Skeletal muscle cell (primary cell): ENCODE results near the gene CEP19.

Experiments used
- DNase-seq: peaks from one replicate; pipeline ENCODE4 v3.0.0-alpha.2; 2010; ENCODE audit warnings: low read depth
- H3K4me3 ChIP-seq: 2 replicates; pipeline ENCODE4 v1.5.1; 2011; ENCODE audit warnings: low read depth, mild to moderate bottlenecking, control low read depth, low read length, moderate library complexity

The CEP19 gene

GRCh38 chr3:196712514-196713413 is 714 bp upstream of the CEP19 start:
- peak overlapping the region; percentile 92 for H3K4me3 ChIP-seq
- no peak for DNase-seq

- DNase-seq = no peak
Observed at GRCh38 chr3:196708467-196708866, 3.6 kb downstream of the CEP19 start.

GRCh38 chr3:196707566-196707965 is 4.5 kb downstream of the CEP19 start:
- no peak for DNase-seq
- H3K4me3 ChIP-seq = no peak overlapping the region

More at GRCh38 chr3:196708467-196708866, 3.6 kb downstream of the CEP19 start:
- no peak overlapping the region for H3K4me3 ChIP-seq

GRCh38 chr3:196706731-196707130 is 5.3 kb downstream of the CEP19 start:
- H3K4me3 ChIP-seq = no peak overlapping the region
- DNase-seq = no peak

GRCh38 chr3:196706327-196706726 is 5.7 kb downstream of the CEP19 start:
- DNase-seq = no peak
- no peak overlapping the region for H3K4me3 ChIP-seq

GRCh38 chr3:196700801-196701200 is 11.2 kb downstream of the CEP19 start:
- DNase-seq = no peak
- H3K4me3 ChIP-seq = no peak overlapping the region

GRCh38 chr3:196699749-196700148 is 12.3 kb downstream of the CEP19 start:
- no peak for DNase-seq
- no peak overlapping the region for H3K4me3 ChIP-seq

GRCh38 chr3:196697270-196697669 is 14.8 kb downstream of the CEP19 start:
- no peak overlapping the region for H3K4me3 ChIP-seq
- no peak for DNase-seq

- no peak for DNase-seq
- no peak overlapping the region for H3K4me3 ChIP-seq
Observed at GRCh38 chr3:196695849-196696226, 16.2 kb downstream of the CEP19 start.

GRCh38 chr3:196694941-196695848 is 16.9 kb downstream of the CEP19 start:
- no peak for DNase-seq
- H3K4me3 ChIP-seq = no peak overlapping the region

- H3K4me3 ChIP-seq = no peak overlapping the region
- DNase-seq = no peak
Observed at GRCh38 chr3:196694202-196694638, 17.8 kb downstream of the CEP19 start.

GRCh38 chr3:196691386-196691785 is 20.7 kb downstream of the CEP19 start:
- H3K4me3 ChIP-seq = no peak overlapping the region
- DNase-seq = no peak

GRCh38 chr3:196689941-196690660 is 21.9 kb downstream of the CEP19 start:
- H3K4me3 ChIP-seq = no peak overlapping the region

GRCh38 chr3:196688349-196688748 is 23.7 kb downstream of the CEP19 start:
- H3K4me3 ChIP-seq = no peak overlapping the region
- peak; percentile 99 for DNase-seq

More at GRCh38 chr3:196689941-196690660, 21.9 kb downstream of the CEP19 start:
- no peak for DNase-seq

- DNase-seq = no peak
- no peak overlapping the region for H3K4me3 ChIP-seq
Observed at GRCh38 chr3:196686436-196686835, 25.6 kb downstream of the CEP19 start.

GRCh38 chr3:196684548-196685407 is 27.3 kb downstream of the CEP19 start:
- DNase-seq = no peak
- H3K4me3 ChIP-seq = no peak overlapping the region

GRCh38 chr3:196677931-196678330 is 34.1 kb downstream of the CEP19 start:
- no peak overlapping the region for H3K4me3 ChIP-seq
- DNase-seq = no peak

- H3K4me3 ChIP-seq = no peak overlapping the region
- DNase-seq = no peak
Observed at GRCh38 chr3:196677353-196677752, 34.7 kb downstream of the CEP19 start.

GRCh38 chr3:196673632-196674031 is 38.4 kb downstream of the CEP19 start:
- H3K4me3 ChIP-seq = no peak overlapping the region
- no peak for DNase-seq
